ENCODE results near the gene PHACTR3. TPM values are rescaled to one million over a fixed set of nuclear protein-coding genes. Genes with fewer than 3 reads are reported as not detected.

The PHACTR3 gene
- total RNA-seq, 1 donor from 2014 or later, result 0.06 TPM

DNA sequence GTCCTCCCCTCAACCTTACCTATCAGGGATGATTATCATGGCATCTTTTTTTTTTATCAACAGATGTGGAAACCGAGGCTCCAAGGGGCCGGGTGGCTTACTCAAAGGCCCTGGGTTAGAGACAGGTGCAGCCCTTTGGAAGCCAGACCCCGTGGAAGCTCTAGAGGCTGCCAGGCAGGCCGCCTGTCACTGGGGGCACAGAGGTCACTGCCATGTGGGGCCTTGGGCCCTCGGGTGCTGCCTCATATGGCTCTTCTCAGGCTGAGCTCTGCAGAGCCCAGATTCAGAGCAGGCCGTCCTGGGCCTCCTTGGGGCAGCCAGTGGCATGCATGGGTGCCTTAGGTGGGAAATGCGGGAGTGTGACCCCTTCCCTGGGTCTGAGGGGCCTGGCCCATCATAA, 136.3 kb downstream of the PHACTR3 start:
- TF ChIP-seq, protein P1, sequence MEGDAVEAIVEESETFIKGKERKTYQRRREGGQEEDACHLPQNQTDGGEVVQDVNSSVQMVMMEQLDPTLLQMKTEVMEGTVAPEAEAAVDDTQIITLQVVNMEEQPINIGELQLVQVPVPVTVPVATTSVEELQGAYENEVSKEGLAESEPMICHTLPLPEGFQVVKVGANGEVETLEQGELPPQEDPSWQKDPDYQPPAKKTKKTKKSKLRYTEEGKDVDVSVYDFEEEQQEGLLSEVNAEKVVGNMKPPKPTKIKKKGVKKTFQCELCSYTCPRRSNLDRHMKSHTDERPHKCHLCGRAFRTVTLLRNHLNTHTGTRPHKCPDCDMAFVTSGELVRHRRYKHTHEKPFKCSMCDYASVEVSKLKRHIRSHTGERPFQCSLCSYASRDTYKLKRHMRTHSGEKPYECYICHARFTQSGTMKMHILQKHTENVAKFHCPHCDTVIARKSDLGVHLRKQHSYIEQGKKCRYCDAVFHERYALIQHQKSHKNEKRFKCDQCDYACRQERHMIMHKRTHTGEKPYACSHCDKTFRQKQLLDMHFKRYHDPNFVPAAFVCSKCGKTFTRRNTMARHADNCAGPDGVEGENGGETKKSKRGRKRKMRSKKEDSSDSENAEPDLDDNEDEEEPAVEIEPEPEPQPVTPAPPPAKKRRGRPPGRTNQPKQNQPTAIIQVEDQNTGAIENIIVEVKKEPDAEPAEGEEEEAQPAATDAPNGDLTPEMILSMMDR (conservative IDR thresholded peaks at IDR 0.05; ENCODE audit: low read depth, low read length), result no peak
- no peak overlapping the region for H3K4me3 ChIP-seq (ENCODE audit: low read depth, low read length)
- DNase-seq (ENCODE audit: low read depth), result no peak

DNA sequence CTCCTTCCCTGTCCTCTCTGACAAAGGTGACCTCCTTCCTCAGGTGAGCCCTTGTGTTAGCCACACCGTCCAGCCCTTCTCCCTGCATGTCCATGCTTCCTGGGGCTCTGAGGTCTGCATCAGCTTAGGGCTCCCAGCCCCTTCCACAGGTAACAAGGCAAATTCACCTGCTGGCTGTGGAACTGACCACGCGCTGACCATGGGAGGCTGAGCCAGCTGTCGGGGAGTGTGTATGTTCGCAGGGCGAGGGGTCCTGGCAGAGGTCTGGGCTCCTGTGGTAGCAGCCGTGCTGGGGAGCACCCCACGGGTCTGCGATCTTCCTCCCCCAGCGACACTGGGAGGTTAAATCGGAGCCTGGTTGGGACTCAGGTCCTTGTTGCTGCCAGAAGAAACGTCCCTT, 136.7 kb downstream of the PHACTR3 start:
- no peak overlapping the region for H3K4me3 ChIP-seq (ENCODE audit: low read depth, low read length)
- no peak for DNase-seq (ENCODE audit: low read depth)
- TF ChIP-seq, protein P1 (conservative IDR thresholded peaks at IDR 0.05; ENCODE audit: low read depth, low read length), result no peak

DNA sequence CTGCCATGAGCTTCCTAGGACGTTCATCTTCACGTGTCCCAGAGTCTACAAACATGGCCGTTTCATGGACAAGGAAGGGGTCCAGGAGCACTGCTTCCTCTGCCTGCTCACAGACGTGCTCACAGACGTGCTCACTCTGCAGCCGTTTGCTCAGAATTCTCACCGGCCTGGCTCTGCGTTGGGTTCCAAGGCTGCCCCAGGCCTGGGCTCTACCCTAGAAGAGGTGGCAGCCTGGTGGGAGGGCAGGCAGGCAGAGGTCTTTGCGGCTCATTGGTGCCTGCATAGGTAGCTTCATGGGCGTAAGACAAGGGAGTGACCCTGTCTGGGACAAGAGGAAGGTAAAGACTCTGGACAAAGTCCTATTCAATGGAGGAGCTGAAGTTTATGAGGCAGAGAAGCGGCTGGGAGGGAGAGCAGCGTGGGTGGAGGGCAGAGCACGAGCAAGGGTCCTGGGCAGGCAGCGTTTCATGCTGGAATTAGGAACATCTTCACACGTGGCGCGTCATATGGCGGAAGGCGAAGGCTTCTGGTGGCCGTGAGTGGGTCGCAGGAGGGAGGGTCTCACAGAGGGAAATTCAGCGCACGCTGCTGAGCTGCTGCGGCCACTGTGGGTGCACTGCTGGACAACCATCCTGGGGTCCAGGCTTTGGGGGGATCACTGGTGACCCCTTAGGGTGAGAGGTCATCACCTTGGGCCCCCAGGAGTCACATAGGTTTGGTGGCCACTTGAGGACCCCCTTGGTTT, 138.2 kb downstream of the PHACTR3 start:
- no peak overlapping the region for H3K4me3 ChIP-seq (ENCODE audit: low read depth, low read length)
- no peak for DNase-seq (ENCODE audit: low read depth)
- TF ChIP-seq, protein P1 (conservative IDR thresholded peaks at IDR 0.05; ENCODE audit: low read depth, low read length), result no peak

DNA sequence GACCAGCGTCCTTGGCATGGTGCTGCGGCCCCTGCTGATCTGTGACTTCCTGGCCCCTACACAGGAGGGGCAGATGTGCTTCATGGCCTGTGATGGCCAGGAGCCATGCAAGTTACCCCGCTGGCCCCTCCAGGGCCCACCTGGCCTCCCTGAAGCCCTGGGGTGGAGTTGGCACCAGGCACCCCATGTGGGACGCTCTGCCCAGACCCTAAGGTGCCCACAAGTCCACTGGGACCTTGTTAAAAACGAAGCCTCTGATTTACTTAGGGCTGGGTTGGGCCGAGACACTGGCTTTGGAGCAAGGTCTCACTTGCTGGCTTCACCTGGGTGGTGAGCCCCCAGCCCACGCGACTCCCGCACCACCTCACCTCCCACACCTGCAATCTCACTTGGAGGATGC, 139.0 kb downstream of the PHACTR3 start:
- no peak overlapping the region for H3K4me3 ChIP-seq (ENCODE audit: low read depth, low read length)
- TF ChIP-seq, protein P1 (conservative IDR thresholded peaks at IDR 0.05; ENCODE audit: low read depth, low read length), result no peak
- DNase-seq (ENCODE audit: low read depth), result no peak

DNA sequence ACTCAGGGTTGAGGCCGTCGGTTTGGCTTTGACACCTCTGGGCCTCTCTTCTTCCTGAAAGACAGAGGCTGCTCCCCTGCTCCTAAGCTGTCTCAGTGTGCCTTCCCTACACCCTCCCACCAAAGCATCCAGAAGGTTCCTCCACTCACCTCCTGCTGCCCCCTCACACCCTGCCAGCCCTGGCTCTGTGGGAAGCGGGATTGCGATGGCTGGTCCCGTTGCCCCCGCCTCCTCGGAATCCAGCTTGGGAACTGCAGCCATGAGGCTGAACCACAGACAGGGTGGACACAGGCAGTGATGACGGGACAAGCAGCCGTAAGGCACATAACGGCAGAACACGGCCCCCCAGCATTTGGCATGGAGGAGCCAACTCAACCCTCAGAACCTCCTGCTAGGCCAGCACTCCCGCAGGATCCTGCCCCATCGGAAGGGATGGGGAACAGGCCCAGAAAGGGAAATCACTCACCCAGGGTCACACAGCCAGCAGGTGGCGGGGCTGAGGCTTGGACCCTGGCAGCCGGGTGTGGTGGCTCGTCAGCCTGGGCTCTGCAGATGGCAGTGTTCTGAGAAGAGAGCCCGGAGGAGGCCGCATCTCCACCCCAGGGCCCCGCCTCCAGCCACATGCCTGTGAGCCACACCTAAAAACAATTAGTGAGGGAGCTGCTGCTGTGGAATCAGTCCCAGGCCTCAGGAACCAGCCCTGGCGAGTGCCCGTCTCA, 139.6 kb downstream of the PHACTR3 start:
- TF ChIP-seq, protein P1 (conservative IDR thresholded peaks at IDR 0.05; ENCODE audit: low read depth, low read length), result no peak
- no peak overlapping the region for H3K4me3 ChIP-seq (ENCODE audit: low read depth, low read length)
- no peak for DNase-seq (ENCODE audit: low read depth)

DNA sequence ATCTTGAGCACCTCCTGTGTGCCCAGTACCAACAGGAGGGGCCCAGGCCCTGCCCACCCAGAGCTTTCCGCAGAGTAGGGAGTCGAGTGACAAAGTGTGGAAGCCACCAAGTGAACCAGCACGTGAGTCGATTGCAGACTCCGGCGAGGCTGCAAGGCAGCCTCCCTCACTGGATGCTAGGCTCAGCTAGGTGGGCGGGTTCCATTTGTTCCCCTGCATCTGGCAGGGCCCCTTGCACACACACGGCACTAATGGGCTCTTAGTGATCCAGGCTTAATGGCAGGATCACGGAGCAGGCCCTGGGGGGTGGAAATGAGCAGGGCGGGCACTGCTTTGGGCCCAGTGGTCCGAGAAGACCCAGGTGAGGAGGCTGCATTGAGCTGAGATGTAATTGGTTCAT, 140.4 kb downstream of the PHACTR3 start:
- no peak for DNase-seq (ENCODE audit: low read depth)
- TF ChIP-seq, protein P1 (conservative IDR thresholded peaks at IDR 0.05; ENCODE audit: low read depth, low read length), result no peak
- no peak overlapping the region for H3K4me3 ChIP-seq (ENCODE audit: low read depth, low read length)
